Stromal cell of bone marrow (primary cell): ENCODE measurements around the gene ARCN1.
"Not testable (repeated sequence)": the region's sequence is repeated elsewhere in the genome, so short reads cannot be mapped to it uniquely, and the experiment has no call there.

Experiments used
- DNase-seq: peaks from one replicate; pipeline ENCODE4 v3.0.0-alpha.2; 2012; ENCODE audit warnings: low read depth

Gene ARCN1

GRCh38 chr11:118606157-118606843 is 34.1 kb downstream of the ARCN1 start:
- DNase-seq = no peak

GRCh38 chr11:118606844-118607228 is 34.6 kb downstream of the ARCN1 start:
- no peak for DNase-seq

GRCh38 chr11:118607401-118608359 is 35.5 kb downstream of the ARCN1 start, which contains the start of gene PHLDB1:
Gene PHLDB1, plus strand, starts transcription at chr11:118607615. Its CDS starts 6,222 bp downstream, at chr11:118613837.
- no peak for DNase-seq

GRCh38 chr11:118608360-118609227 is 36.4 kb downstream of the ARCN1 start:
- peak; percentile 71 for DNase-seq

GRCh38 chr11:118609380-118610224 is 37.4 kb downstream of the ARCN1 start:
- no peak for DNase-seq

GRCh38 chr11:118610225-118610772 is 38.1 kb downstream of the ARCN1 start:
- no peak for DNase-seq

- DNase-seq = no peak
These were observed 38.7 kb downstream of the ARCN1 start for GRCh38 chr11:118610773-118611432.

- DNase-seq = not testable (repeated sequence)
These were observed 39.2 kb downstream of the ARCN1 start for GRCh38 chr11:118611433-118611795.

- no peak for DNase-seq
These were observed 40.2 kb downstream of the ARCN1 start for GRCh38 chr11:118612378-118612777.

GRCh38 chr11:118614511-118614910 is 42.3 kb downstream of the ARCN1 start:
- DNase-seq = no peak

- DNase-seq = no peak
These were observed 43.2 kb downstream of the ARCN1 start for GRCh38 chr11:118615282-118615975.

- no peak for DNase-seq
These were observed 43.8 kb downstream of the ARCN1 start for GRCh38 chr11:118615976-118616371.

GRCh38 chr11:118618115-118618990 is 46.1 kb downstream of the ARCN1 start:
- no peak for DNase-seq

GRCh38 chr11:118618991-118619375 is 46.8 kb downstream of the ARCN1 start:
- peak; percentile 66 for DNase-seq

GRCh38 chr11:118619444-118620197 is 47.4 kb downstream of the ARCN1 start:
- peak; percentile 96 for DNase-seq

GRCh38 chr11:118620529-118621070 is 48.4 kb downstream of the ARCN1 start:
- no peak for DNase-seq

GRCh38 chr11:118621071-118621783 is 49.0 kb downstream of the ARCN1 start:
- DNase-seq = peak; percentile 79
